ENCODE measurements around the gene INA.
A peak's percentile ranks its signal among the peaks of the same experiment; 100 is the strongest.
"Not testable (repeated sequence)": the region's sequence is repeated elsewhere in the genome, so short reads cannot be mapped to it uniquely, and the experiment has no call there.

Gene INA

DNA sequence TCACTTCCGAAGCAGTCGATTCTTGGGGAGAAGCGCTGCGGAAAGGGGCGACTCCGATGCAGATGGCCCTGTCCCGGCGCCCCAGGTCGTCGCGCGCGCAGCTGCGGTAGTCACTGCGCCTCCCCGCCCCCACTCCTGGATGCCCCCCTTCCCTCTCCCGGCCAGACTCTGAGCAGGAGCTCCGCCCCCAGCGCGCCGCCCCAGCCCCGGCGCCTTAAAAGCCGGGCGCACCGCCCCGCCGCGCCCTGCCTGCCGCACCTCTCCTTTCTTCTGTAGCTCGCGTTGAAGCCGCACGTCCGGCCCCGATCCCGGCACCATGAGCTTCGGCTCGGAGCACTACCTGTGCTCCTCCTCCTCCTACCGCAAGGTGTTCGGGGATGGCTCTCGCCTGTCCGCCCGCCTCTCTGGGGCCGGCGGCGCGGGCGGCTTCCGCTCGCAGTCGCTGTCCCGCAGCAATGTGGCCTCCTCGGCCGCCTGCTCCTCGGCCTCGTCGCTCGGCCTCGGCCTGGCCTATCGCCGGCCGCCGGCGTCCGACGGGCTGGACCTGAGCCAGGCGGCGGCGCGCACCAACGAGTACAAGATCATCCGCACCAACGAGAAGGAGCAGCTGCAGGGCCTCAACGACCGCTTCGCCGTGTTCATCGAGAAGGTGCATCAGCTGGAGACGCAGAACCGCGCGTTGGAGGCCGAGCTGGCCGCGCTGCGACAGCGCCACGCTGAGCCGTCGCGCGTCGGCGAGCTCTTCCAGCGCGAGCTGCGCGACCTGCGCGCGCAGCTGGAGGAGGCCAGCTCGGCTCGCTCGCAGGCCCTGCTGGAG lies at the start of gene INA:
INA (plus strand) TSS at position 243 of the 817 bp plus-strand sequence; CDS start at position 317, 74 bp downstream.
- DNase-seq = peak; percentile 56

DNA sequence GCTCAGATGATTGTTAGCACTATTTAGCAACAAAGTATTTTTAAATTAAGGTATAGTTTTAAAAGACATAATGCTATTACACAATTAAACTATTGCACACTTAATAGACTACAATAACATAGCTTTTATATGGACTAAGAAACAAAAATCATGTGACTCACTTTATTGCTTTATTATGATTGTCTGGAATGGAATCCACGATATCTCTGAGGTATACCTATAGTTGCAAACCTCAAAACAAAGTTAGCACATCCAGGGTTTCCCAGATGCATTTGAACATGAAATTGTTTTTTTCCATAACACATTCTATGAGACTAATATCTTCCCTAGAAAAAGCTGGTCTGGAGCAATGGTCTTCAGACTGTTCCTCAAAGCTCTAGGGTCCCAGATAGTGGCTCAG lies 49.5 kb upstream of the INA start:
- no peak for DNase-seq

DNA sequence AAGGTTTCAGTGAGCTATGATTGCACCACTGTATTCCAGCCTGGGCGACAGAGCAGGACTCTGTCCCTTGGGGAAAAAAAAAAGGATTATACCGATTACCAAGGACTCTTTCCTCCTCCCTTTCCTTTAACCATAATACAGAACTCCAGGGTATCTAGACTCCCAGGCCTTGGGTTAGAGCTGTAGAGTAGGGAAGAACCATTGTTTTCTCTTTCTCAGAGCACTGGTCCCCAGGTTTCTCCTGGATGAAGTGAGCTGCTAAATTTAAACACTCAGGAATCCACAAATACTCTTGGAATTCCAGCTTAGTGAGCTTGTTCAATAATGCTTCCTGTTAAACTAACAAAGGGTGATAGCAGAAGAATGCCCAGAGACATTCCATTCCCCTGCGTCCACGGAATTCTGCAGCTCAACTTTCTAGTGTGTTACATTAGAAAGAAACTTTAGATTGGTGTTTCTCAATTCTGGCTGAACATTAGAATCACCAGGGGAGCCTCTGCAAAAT lies 45.8 kb upstream of the INA start:
- no peak for DNase-seq

DNA sequence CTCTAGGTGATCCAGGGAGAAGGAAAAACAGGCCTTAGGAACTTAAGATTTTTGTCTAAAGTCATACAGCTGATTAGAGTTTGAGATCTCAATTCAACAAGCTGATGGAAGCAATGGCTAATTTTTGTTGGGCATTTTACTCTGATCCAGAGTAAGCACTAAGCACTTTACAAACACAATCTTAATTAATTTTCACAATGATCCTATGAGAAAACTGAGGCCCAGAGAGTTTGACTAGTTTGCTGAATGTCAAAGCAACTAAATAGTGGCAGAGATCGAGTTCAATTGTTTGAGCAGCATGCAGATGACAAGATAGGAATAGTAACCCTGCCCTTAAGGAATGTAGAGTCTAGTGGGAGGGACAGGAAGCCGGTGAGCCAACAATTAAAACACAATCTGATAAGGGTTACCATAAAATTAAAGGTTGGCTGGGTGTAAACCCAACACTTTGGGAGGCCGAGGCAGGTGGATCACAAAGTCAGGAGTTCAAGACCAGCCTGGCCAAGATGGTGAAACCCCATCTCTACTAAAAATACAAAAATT lies 44.7 kb upstream of the INA start:
- DNase-seq = no peak

DNA sequence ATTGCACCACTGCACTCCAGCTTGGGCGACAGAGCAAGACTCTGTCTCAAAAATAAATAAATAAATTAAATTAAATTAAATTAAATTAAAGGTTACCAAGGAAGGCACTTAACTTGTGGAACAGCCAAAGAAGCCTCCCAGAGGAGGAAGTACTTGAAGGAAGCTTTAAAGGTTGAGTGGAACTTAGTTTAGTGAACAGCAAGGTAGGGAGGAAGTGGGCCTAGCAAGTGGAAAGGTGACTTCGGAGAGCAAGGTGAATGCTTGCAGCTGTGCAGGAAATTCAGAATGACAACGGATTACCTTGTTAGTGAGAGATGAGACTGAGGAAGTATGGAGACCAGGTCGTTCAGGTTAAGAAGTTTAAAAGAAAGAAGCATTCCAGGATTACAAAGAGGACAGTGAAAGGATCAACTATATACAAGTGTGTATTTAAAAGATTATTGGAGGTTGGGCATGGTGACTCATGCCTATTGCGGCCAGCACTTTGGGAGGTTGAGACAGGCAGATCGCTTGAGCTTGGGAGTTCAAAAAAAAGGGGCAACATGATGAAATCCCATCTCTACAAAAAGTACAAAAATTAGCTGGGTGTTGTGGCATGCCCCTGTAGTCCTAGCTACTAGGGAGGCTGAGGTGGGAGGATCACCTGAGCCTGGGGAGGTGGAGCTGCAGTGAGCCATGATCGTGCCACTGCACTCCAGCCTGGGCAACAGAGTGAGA lies 44.0 kb upstream of the INA start:
- no peak for DNase-seq

DNA sequence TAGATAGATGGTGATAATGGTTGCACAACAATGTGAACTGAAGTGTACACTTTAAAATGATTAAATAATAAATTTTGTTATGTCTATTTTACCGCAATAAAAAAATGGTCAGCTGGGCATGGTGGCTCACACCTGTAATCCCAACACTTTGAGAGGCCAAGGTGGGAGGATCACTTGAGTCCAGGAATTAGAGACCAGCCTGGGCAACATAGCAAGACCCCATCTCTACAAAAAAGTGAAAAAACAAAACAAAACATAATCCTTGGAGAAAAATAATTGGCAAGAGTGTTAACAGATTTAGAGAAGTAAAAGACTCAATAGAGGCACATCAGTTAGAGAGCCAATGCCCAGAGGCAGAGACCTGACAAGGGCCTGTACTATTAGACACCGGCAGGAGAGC lies 41.2 kb upstream of the INA start:
- no peak for DNase-seq

DNA sequence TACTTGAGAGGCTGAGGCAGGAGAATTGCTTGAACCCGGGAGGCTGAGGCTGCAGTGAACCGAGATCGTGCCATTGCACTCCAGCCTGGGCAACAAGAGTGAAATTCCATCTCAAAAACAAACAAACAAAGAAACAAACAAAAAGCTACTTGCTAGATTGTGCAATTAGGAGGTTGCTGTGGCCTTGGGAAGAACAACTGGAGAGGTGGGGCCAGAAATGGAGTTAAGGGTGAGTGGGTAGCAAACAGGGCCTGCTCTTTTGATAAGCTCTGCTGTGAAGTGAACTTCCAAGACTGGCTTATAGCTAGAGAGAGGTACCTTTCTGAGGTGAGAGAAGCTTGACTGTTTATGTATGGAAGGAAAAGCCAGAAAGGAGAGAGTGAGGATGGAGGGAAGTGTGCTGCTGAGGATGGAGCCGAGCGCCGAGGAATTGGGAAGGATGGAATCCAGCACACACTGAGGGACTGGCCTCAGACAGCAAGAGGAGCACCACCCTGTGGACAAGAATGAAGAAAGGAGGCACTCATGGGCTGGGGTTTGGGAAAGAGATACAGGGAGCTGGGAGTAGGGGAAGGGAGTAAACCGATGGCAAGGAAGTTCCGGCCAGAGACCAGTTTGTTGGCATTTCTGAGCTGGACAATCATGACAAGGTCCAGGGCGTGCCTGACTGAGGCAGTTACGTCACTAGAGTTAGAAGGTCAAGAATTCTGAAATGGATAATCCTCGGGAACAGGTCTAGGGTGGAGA lies 38.3 kb upstream of the INA start:
- no peak for DNase-seq

DNA sequence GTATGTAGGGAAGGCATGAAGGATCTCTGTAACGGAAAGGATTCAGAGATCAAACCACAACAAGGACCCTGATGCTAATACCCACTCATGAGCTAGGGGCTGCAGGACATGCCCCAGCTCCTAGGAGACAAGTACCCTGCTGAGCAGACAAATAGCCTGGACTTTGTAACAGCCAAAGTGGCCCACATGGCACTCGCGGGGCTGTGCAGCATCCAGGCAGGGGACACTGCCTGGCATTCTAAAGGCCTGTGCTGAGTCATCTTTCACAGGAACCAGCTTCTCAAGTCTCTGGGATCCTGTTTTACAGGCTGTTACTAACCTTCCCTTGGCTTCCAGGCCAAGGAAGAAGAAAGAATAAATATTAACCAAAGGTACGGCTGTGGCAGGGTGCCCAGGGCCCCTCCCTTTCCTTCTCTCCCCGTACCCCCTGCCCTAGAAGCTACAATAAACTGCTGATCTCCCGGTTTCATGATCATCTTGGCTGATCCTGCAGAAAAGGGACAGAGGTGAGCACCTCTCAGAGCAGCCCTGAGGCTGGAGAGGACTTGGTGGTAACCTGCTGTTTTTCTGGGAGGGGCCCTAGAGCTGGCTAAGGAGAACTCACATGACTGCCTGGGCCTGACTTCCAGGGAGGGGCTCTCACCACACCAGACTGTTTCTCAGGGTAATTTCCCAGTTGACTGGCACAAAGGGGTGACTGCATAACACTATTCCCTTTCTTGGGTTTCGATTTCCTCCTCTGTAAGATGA lies 35.5 kb upstream of the INA start:
- peak; percentile 36 for DNase-seq

DNA sequence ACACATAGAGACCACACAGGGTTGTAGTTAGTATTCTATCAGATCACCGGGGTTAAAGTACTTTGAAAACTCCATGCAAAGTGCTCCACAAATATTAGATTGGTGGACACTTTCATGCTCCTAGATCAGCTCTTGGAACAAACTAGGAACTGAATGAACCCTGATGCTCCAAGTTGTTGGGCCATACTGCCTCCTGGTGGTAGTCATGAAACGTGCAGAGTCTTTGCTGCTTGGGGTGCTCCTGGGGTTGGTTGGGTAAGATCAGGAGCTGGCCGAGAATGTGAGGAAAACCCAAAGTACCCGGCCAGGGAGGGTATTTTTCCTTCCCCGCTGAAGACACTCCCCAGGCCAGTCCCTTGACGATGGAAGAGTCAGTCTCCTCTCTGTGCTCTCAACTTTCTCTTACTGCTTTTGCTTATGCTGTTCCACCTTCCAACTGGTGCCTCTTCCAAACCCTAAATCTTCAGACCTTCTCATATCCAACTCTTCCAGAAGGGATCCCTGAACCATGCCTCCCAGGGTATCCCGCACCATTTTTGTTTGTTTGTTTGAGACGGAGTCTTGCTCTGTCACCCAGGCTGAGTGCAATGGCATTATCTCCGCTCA lies 32.2 kb upstream of the INA start:
- peak; percentile 74 for DNase-seq

DNA sequence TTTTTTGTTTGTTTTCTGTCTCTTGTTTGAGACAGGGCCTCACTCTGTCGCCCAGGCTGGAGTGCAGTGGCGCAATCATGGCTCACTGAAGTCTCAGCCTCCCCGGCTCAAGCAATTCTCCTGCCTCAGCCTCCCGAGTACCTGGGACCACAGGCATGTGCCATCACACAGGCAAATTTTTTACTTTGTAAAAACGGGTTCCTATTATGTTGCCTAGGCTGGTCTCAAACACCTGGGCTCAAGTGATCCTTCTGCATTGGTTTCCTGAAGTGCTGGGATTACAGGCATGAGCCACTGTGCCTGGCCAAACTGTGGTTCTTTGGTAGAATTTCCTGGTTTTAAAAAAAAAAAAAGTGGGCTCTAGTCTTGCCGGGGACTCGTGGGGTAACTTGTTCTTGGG lies 31.4 kb upstream of the INA start, which contains the start of gene RPEL1:
RPEL1 (plus strand) TSS at position 301 of the 400 bp plus-strand sequence. CDS start 110 bp downstream, outside the sequence.
- not testable (repeated sequence) for DNase-seq

DNA sequence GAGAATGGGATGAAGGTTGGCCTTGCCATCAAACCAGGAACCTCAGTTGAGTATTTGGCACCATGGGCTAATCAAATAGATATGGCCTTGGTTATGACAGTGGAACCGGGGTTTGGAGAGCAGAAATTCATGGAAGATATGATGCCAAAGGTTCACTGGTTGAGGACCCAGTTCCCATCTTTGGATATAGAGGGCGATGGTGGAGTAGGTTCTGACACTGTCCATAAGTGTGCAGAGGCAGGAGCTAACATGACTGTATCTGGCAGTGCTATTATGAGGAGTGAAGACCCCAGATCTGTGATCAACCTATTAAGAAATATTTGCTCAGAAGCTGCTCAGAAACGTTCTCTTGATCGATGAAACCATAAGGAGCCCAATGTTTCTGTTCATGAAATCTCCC lies 30.6 kb upstream of the INA start:
- no peak for DNase-seq

DNA sequence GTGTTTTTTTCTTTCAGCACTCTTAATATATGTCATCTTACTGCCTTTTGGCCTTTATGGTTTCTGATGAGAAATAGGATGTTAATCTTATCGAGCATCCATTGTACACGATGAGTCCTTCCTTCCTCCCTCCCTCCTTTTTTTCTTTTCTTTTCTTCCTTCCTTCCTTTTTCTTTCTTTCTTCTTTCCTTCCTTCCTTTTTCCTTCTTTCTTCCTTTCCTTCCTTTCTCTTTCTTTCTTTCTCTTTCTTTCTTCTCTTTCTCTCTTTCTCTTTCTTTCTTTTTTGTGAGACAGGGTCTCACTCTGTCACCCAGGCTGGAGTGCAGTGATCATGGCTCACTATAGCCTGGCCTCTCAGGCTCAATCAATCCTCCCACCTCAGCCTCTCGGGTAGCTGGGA lies 22.8 kb upstream of the INA start:
- no peak for DNase-seq

DNA sequence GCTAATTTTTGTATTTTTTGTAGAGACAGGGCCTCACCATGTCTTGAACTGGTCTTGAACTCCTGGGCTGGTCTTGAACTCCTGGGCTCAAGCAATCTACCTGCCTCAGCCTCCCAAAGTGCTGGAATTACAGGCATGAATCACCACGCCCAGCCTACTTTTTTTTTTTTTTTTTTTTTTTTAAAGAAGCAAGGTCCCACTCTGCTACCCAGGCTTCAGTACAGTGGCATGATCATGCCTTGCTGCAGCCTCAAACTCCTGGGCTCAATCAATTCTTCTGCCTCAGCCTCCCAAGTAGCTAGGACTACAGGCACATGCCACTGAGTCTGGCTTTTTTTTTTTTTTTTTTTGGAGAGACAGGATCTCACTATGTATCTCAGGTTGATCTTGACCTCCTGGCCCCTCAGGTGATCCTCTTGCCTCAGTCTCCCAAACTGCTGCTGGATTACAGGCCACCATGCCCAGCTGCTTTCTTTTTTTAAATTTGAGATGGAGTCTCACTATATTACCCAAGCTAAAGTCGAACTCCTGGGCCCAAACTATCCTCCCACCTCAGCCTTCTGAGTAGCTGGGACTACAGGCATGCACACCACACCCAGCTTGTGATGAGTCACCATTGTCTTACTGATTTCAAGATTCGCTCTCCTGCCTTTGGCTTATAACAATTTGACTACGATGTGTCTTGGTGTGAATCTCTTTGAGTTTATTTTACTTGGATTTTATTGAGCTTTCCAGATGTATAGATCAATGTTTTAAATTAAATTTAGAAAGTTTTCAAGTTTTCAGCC lies 22.2 kb upstream of the INA start:
- DNase-seq = peak; percentile 81

DNA sequence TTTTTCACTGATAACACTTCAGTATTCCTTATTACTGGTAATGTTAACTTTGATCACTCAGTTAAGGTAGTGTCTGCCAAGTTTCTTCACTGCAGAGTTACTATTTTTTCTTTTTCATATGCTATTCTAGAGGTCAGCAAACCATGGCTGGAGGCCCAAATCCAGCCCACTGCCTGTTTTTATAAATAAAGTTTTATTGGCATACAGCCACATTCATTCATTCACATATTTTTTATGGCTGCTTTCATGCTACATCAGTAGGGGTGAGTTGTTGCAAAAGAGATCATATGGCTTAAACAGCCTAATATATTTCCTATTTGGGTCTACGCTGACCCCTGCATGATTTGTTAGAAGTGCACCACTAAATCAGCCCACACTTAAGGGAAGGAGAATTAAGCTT lies 20.3 kb upstream of the INA start:
- DNase-seq = no peak

DNA sequence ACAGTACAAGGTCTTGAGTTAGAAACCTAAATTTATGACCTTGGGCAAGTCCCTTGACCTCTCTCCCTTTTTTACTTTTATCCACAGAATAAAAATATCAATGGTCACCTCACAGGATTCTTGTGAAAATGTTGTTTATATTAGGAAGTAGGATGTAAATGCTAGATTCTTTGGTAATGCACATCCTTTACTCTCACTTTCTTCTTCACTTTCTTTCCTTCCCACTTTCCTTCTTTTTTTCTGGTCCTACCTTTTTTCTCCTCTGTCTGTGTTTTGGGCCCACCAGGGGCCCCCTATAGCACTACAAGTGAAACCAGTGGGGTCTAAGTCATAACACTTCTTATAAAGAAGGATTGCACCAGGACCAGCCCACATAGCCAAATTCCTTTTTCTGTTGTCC lies 19.1 kb upstream of the INA start:
- DNase-seq = no peak

DNA sequence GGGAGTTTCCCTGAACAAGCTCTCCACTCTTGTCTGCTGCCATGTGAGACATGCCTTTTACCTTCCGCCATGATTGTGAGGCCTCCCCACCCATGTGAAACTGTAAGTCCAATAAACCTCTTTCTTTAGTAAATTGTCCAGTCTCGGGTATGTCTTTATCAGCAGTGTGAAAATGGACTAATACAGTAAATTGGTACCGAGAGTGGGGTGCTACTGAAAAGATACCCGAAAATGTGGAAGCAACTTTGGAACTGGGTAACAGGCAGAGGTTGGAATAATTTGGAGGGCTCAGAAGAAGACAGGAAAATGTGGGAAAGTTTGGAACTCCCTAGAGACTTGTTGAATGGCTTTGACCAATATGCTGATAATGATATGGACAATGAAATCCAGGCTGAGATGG lies 18.0 kb upstream of the INA start:
- DNase-seq = not testable (repeated sequence)

DNA sequence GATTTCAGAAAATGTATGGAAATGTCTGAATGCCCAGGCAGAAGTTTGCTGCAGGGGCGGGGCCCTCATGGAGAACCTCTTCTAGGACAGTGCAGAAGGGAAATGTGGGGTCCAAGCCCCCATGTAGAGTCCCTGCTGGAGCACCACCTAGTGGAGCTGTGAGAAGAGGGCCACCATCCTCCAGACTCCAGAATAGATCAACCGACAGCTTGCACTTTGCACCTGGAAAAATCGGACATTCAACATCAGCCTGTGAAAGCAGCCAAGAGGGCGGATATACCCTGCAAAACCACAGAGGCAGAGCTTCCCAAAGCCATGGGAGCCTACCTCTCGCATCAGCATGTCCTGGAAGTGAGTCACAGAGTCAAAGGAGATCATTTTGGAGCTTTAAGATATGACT lies 16.9 kb upstream of the INA start:
- no peak for DNase-seq

DNA sequence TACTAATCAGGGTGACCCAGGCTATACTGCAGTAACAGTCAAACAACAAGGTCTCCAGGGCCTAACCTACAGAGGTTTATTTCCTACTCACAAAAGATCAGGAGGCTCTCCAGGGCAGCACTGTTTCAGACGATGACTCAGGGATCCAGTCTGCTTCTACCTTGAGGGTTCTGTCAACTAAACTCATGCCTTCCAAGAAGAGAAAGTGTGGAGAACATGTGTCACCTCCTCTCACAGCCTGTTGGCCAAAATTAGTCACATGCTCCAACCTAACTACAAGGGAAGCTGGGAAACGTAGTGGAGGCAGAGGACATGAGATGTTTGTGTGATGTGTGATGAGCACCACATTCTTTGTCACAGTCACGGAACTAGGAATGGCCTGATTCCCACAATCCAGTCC lies 14.7 kb upstream of the INA start:
- peak; percentile 25 for DNase-seq

DNA sequence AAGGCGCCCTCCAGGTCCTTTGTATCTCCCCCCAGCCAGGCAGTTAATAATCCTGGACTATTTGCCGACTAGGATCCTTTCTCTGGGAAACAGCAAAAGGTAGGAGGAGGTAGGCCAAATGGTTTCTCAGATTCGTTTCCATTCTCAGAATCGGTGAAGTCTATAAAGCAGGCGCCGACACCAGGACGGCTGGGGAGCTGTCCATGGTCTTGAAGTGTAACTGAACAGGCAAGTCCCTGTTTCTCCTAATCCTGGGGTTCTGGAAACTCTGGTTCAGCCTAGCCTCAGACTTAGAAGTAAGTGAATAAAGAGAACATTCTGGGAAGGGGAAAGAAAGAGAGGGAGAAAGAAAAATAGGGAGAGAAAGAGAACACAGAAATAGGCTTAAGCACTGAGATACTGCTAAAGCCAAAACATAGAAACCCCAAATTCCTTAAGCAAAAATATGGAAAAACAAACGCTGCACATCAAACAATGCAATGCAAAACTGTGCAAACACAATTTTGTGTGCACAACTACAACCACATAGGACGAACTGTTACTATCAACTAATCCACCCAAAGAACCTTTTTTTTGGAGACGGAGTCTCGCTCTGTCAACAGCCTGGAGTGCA lies 11.1 kb upstream of the INA start:
- peak; percentile 28 for DNase-seq

DNA sequence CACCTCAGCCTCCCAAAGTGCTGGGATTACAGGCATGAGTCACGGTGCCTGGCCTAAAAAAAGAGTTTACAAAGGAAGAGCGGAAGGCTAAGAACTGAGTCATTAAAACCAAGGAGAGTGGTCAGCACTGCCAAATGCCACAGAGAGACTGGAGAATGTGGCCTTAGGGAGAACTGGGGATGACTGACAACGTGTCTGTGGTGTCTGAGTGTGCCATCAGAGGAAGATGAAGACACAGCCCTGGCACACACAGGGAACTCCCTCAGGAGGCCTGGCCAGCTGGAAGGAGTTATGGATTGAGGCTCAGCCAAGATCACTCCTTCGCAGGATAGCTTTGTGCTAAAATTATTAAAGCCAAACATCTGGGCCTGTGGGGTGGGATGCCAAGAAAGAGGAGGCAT lies 3.9 kb upstream of the INA start:
- DNase-seq = no peak
